Uterus (tissue), 2 donors: Measurements from ENCODE around the gene ERG.

ENCODE experiments used
- CTCF ChIP-seq, 4 experiments: fragments of 200-600 bp in 2 of 4; fragments of 450-650 bp in 2 of 4; sonication (generic) in 2 of 4; IDR thresholded peaks; one replicate each; pipeline ENCODE4 v1.5.1; 2016 to 2019; ENCODE audit warnings: antibody characterized with exemption in 4 of 4, mild to moderate bottlenecking in 2 of 4, moderate library complexity in 1 of 4
- POLR2A ChIP-seq, 2 donors: fragments of 450-650 bp; IDR thresholded peaks; one replicate each; pipeline ENCODE4 v1.6.1; 2016; ENCODE audit warnings: antibody characterized with exemption in 2 of 2, mild to moderate bottlenecking in 1 of 2, moderate library complexity in 1 of 2

- no peak for TF ChIP-seq CTCF (IDR thresholded peaks at IDR 0.05)
- TF ChIP-seq POLR2A (IDR thresholded peaks at IDR 0.05), result no peak
Observed at GRCh38 chr21:38376235-38376634, 122.0 kb downstream of the ERG start.
